ENCODE measurements around the gene MEGF9. TPM values are rescaled to one million over a fixed set of nuclear protein-coding genes. Genes with fewer than 3 reads are reported as not detected.

MEGF9 gene
- total and polyA plus RNA-seq, 2 of the 13 experiments (the other 11 are each of a cell fraction or from before 2014, with no cell fraction given): 3.1 to 3.3 TPM

- Histone ChIP-seq H3K27me3 (ENCODE audit: control insufficient read depth in 1 of 2, insufficient read depth in 2 of 2, low read length in 2 of 2) (no peaks in the 10 kb centered on the region), H4K20me1 (ENCODE audit: insufficient read depth, low read length) (no peaks in the 10 kb centered on the region), H2AFZ (ENCODE audit: low read length) (no peak overlapping the region), H3K9me3 (ENCODE audit: low read length) (peaks cover 9% of the 10 kb centered on the region), H3K9ac (ENCODE audit: insufficient read depth, low read depth, low read length) (no peak overlapping the region), H3K36me3 (replicated peaks in 1 of 2; ENCODE audit: control insufficient read depth in 1 of 2, insufficient read depth in 2 of 2, low read length in 2 of 2) (no peaks in the 10 kb centered on the region), H3K4me2 (ENCODE audit: low read depth, low read length) (peak overlapping the region; percentile 40; the same call in 1 of the 2 replicates), H3K4me3 (replicated peaks in 1 of 3; ENCODE audit: insufficient read depth in 1 of 3, low read depth in 2 of 3, low read length in 3 of 3) (no peak overlapping the region; a peak in 1 of 6 replicates), H3K4me1 (ENCODE audit: insufficient read depth, low read length) (peaks cover 27% of the 10 kb centered on the region), H3K27ac (ENCODE audit: extremely low read length, insufficient read depth, low read length) (peak overlapping the region; percentile 53), H3K79me2 (ENCODE audit: insufficient read depth, low read length) (no peaks in the 10 kb centered on the region)
- ChIA-PET POLR2A (no interaction called here), CTCF (ENCODE audit: low intra/inter-chr PET ratio, low total read pairs) (no interaction called here)
- DNase-seq (ENCODE audit: low spot score) (no peak), ATAC-seq (peak; percentile 29; the same call in 1 of the 3 replicates), FAIRE-seq (no peak)
- in situ Hi-C loops (cut with HindIII; ENCODE audit: extremely low pct_ligation_motif_present, low pct_unique_long_range_greater_than_20kb) (loop anchor here (5.0 kb wide), 1 partner anchor 76 kb away; the partner anchor contains the start of gene MEGF9), intact Hi-C loops (cut with micrococcal nuclease; ENCODE audit: unreplicated experiment) (no loop called here)
- 40% methylated on average over 25 of the region's 25 CpGs for WGBS (ENCODE audit: low lambda C conversion rate)
- BruUV-seq (replicated peaks): no TSS peak
- TF ChIP-seq SIN3B (IDR thresholded peaks at IDR 0.05; ENCODE audit: low read length): no peak
- no peak for TF ChIP-seq KDM2A (CRISPR knock-in tag; IDR thresholded peaks at IDR 0.05; ENCODE audit: borderline replicate concordance, low read depth)
- no peak for TF ChIP-seq ZBTB7B (CRISPR knock-in tag; IDR thresholded peaks at IDR 0.05)
- peak; percentile 37; the same call in 1 of the 2 replicates for TF ChIP-seq ZNF740 (CRISPR knock-in tag; IDR thresholded peaks at IDR 0.05)
- no peak for TF ChIP-seq FOXC1 (CRISPR knock-in tag; IDR thresholded peaks at IDR 0.05; ENCODE audit: borderline replicate concordance)
- TF ChIP-seq TBL1XR1 (IDR thresholded peaks at IDR 0.05; ENCODE audit: borderline replicate concordance, low read length, partially characterized antibody): no peak
- TF ChIP-seq ZNF687 (CRISPR knock-in tag; IDR thresholded peaks at IDR 0.05): peak; percentile 45; the same call in 1 of the 2 replicates
- peak; percentile 65 to 66; a peak in 3 of 4 replicates for TF ChIP-seq MAFK (conservative IDR thresholded peaks at IDR 0.05 in 1 of 2, IDR thresholded peaks at IDR 0.05 in 1 of 2; ENCODE audit: low read length in 2 of 2)
- TF ChIP-seq ZNF446 (CRISPR knock-in tag; IDR thresholded peaks at IDR 0.05): no peak
- no peak for TF ChIP-seq AKNA (CRISPR knock-in tag; IDR thresholded peaks at IDR 0.05; ENCODE audit: borderline replicate concordance)
- TF ChIP-seq ZNF326 (CRISPR knock-in tag; IDR thresholded peaks at IDR 0.05; ENCODE audit: borderline replicate concordance): no peak
- TF ChIP-seq SMARCC2 (IDR thresholded peaks at IDR 0.05): no peak
- peak; percentile 85 for TF ChIP-seq ZNF777 (CRISPR knock-in tag; IDR thresholded peaks at IDR 0.05)
- TF ChIP-seq MAFF (IDR thresholded peaks at IDR 0.05; ENCODE audit: low read depth, low read length): peak; percentile 70
These were observed 77.9 kb downstream of the MEGF9 start for GRCh38 chr9:120636194-120636957.
